SK-N-SH treated with all-trans-retinoic acid at 6 μM for 48 hours (cell line): ENCODE results near the gene TMEM100.

Experiments used
- ARNTL ChIP-seq: fragments of 450-650 bp; formaldehyde crosslinking; IDR thresholded peaks from 2 replicates; pipeline ENCODE4 v1.5.0; 2020; ENCODE audit warnings: low read depth, mild to moderate bottlenecking, moderate library complexity, borderline replicate concordance
- CREB5 ChIP-seq: fragments of 250-450 bp; sonication (Bioruptor Pico); IDR thresholded peaks from 2 replicates; pipeline ENCODE4 v1.5.1; 2020; ENCODE audit warnings: low read depth, mild to moderate bottlenecking, moderate library complexity
- CSRNP3 ChIP-seq: fragments of 250-450 bp; sonication (Bioruptor Pico); IDR thresholded peaks from 2 replicates; pipeline ENCODE4 v1.5.1; 2021; ENCODE audit warnings: mild to moderate bottlenecking, moderate library complexity
- ESRRG ChIP-seq: fragments of 250-450 bp; sonication (Bioruptor Pico); IDR thresholded peaks from 2 replicates; pipeline ENCODE4 v1.6.1; 2021; ENCODE audit warnings: mild to moderate bottlenecking
- ISL1 ChIP-seq: fragments of 250-450 bp; sonication (Bioruptor Pico); IDR thresholded peaks from 2 replicates; pipeline ENCODE4 v2.1.2; 2022; ENCODE audit warnings: mild to moderate bottlenecking, moderate library complexity
- PATZ1 ChIP-seq: fragments of 250-450 bp; sonication (Bioruptor Pico); IDR thresholded peaks from 2 replicates; pipeline ENCODE4 v1.8.0; 2020; ENCODE audit warnings: mild to moderate bottlenecking, moderate library complexity, borderline replicate concordance
- POU6F1 ChIP-seq: fragments of 250-450 bp; sonication (Bioruptor Pico); IDR thresholded peaks from 2 replicates; pipeline ENCODE4 v1.8.0; 2021; ENCODE audit warnings: low read depth, mild to moderate bottlenecking, moderate library complexity, borderline replicate concordance
- TCF4 ChIP-seq: fragments of 250-450 bp; sonication (Bioruptor Pico); IDR thresholded peaks from 2 replicates; pipeline ENCODE4 v1.8.0; 2021; ENCODE audit warnings: mild to moderate bottlenecking, moderate library complexity, borderline replicate concordance
- ZFP3 ChIP-seq: fragments of 250-450 bp; sonication (Bioruptor Pico); IDR thresholded peaks from 2 replicates; pipeline ENCODE4 v1.5.0; 2020; ENCODE audit warnings: mild to moderate bottlenecking, moderate library complexity
- ZFP30 ChIP-seq: fragments of 450-650 bp; formaldehyde crosslinking; IDR thresholded peaks from 2 replicates; pipeline ENCODE4 v1.5.0; 2022; ENCODE audit warnings: mild to moderate bottlenecking, moderate library complexity
- ZNF565 ChIP-seq: fragments of 450-650 bp; formaldehyde crosslinking; conservative IDR thresholded peaks from 2 replicates; pipeline ENCODE4 v1.5.0; 2020; ENCODE audit warnings: low read depth, mild to moderate bottlenecking, moderate library complexity
- ZNF70 ChIP-seq: fragments of 450-650 bp; formaldehyde crosslinking; IDR thresholded peaks from 2 replicates; pipeline ENCODE4 v1.5.0; 2020; ENCODE audit warnings: mild to moderate bottlenecking, moderate library complexity

- TF ChIP-seq POU6F1 (CRISPR knock-in tag) (no peak), PATZ1 (CRISPR knock-in tag) (no peak), TCF4 (CRISPR knock-in tag) (no peak), ESRRG (CRISPR knock-in tag) (no peak), CREB5 (CRISPR knock-in tag) (no peak), ZNF565 (CRISPR knock-in tag) (no peak), ARNTL (CRISPR knock-in tag) (no peak), ISL1 (CRISPR knock-in tag) (no peak), ZFP3 (CRISPR knock-in tag) (no peak), CSRNP3 (CRISPR knock-in tag) (no peak), ZNF70 (CRISPR knock-in tag) (no peak), ZFP30 (CRISPR knock-in tag) (no peak)
Measured at GRCh38 chr17:55751720-55752250, 29.1 kb upstream of the TMEM100 start.
